ENCODE results near the gene RIOK1. TPM values are rescaled to one million over a fixed set of nuclear protein-coding genes. Genes with fewer than 3 reads are reported as not detected.

Gene RIOK1
- total RNA-seq, 1 donor: 24.2 TPM

DNA sequence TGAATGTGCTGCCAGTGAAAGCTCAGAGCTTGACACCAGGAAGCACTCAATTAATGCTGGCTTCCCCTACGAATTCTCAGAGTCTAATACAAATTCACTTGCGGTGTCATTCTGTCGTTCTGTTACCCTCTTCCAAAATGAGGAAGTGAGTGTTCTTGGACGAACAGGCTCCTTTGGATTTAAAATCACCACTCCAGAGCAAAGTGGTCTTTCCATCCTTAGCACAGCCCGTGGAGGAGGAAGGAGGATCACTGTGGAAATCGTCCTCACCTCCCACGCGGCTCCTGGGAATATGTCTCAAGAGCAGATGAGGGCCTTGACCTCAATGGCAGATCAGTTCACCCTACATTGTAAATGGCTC, 41.7 kb downstream of the RIOK1 start:
- TF ChIP-seq, protein P1, sequence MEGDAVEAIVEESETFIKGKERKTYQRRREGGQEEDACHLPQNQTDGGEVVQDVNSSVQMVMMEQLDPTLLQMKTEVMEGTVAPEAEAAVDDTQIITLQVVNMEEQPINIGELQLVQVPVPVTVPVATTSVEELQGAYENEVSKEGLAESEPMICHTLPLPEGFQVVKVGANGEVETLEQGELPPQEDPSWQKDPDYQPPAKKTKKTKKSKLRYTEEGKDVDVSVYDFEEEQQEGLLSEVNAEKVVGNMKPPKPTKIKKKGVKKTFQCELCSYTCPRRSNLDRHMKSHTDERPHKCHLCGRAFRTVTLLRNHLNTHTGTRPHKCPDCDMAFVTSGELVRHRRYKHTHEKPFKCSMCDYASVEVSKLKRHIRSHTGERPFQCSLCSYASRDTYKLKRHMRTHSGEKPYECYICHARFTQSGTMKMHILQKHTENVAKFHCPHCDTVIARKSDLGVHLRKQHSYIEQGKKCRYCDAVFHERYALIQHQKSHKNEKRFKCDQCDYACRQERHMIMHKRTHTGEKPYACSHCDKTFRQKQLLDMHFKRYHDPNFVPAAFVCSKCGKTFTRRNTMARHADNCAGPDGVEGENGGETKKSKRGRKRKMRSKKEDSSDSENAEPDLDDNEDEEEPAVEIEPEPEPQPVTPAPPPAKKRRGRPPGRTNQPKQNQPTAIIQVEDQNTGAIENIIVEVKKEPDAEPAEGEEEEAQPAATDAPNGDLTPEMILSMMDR (IDR thresholded peaks at IDR 0.05; ENCODE audit: insufficient read depth, low read depth, low read length): no peak
- H3K4me3 ChIP-seq (ENCODE audit: low read depth, low read length): no peak overlapping the region
- no peak for DNase-seq (ENCODE audit: low read depth)

GRCh38 chr6:7431674-7432390, 42.2 kb downstream of the RIOK1 start:
- no peak overlapping the region for H3K4me3 ChIP-seq (ENCODE audit: low read depth, low read length)
- TF ChIP-seq, protein P1 (IDR thresholded peaks at IDR 0.05; ENCODE audit: insufficient read depth, low read depth, low read length): no peak
- peak; percentile 40 for DNase-seq (ENCODE audit: low read depth)

GRCh38 chr6:7432391-7433120, 42.9 kb downstream of the RIOK1 start:
- no peak for DNase-seq (ENCODE audit: low read depth)
- H3K4me3 ChIP-seq (ENCODE audit: low read depth, low read length): no peak overlapping the region
- TF ChIP-seq, protein P1 (IDR thresholded peaks at IDR 0.05; ENCODE audit: insufficient read depth, low read depth, low read length): no peak

GRCh38 chr6:7433121-7433617, 43.6 kb downstream of the RIOK1 start:
- H3K4me3 ChIP-seq (ENCODE audit: low read depth, low read length): no peak overlapping the region
- TF ChIP-seq, protein P1 (IDR thresholded peaks at IDR 0.05; ENCODE audit: insufficient read depth, low read depth, low read length): no peak
- peak; percentile 10 for DNase-seq (ENCODE audit: low read depth)

DNA sequence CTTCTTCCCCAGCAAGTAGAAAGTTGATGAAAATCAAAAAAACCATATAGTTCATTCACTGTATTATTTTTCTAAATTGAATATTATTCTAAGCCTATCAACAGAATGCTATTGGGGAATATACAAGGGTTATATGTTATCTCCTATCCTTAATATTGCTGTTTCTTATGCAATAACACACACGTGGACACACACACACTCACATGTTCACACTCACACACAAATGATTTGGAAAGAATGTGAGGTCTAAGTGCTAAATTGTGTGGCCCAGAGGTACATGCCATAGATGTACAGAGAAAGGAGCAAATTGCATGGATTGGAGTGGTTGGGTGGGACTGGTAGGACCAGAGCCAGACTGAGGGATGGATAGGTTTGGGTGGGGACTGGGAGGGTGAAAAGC, 45.1 kb downstream of the RIOK1 start:
- DNase-seq (ENCODE audit: low read depth): no peak
- no peak overlapping the region for H3K4me3 ChIP-seq (ENCODE audit: low read depth, low read length)
- TF ChIP-seq, protein P1 (IDR thresholded peaks at IDR 0.05; ENCODE audit: insufficient read depth, low read depth, low read length): no peak

GRCh38 chr6:7438011-7438410, 48.4 kb downstream of the RIOK1 start:
- TF ChIP-seq, protein P1 (IDR thresholded peaks at IDR 0.05; ENCODE audit: insufficient read depth, low read depth, low read length): no peak
- DNase-seq (ENCODE audit: low read depth): no peak
- no peak overlapping the region for H3K4me3 ChIP-seq (ENCODE audit: low read depth, low read length)
